Endothelial cell (in vitro differentiated cells): ENCODE data around the gene NPIPA5. TPM values are rescaled to one million over a fixed set of nuclear protein-coding genes. Genes with fewer than 3 reads are reported as not detected.
"Not testable (repeated sequence)": the region's sequence is repeated elsewhere in the genome, so short reads cannot be mapped to it uniquely, and the experiment has no call there.

Experiments
- DNase-seq: peaks from one replicate; pipeline ENCODE4 v3.0.0; 2021; ENCODE audit warnings: low spot score
- H3K27ac Mint-ChIP-seq: one replicate; pipeline ENCODE4 v1.8.0; 2021; ENCODE audit warnings: mixed read lengths, inconsistent platforms; ENCODE audit not compliant: unreplicated experiment
- H3K27me3 Mint-ChIP-seq: one replicate; pipeline ENCODE4 v1.8.0; 2021; ENCODE audit warnings: mild to moderate bottlenecking, moderate library complexity, mixed read lengths, inconsistent platforms; ENCODE audit not compliant: unreplicated experiment
- H3K36me3 Mint-ChIP-seq: one replicate; pipeline ENCODE4 v1.8.0; 2021; ENCODE audit warnings: mild to moderate bottlenecking, low read depth, mixed read lengths, inconsistent platforms; ENCODE audit not compliant: unreplicated experiment
- H3K4me1 Mint-ChIP-seq: one replicate; pipeline ENCODE4 v1.8.0; 2021; ENCODE audit warnings: mild to moderate bottlenecking, mixed read lengths, inconsistent platforms; ENCODE audit not compliant: unreplicated experiment
- H3K4me3 Mint-ChIP-seq: one replicate; pipeline ENCODE4 v1.8.0; 2021; ENCODE audit warnings: mild to moderate bottlenecking, mixed read lengths, inconsistent platforms; ENCODE audit not compliant: unreplicated experiment
- H3K9me3 Mint-ChIP-seq: one replicate; pipeline ENCODE4 v1.8.0; 2021; ENCODE audit warnings: mixed read lengths, inconsistent platforms; ENCODE audit not compliant: unreplicated experiment
- total RNA-seq: library from RNA; stranded (reverse); fragmentation: NEBNext Ultra II Directional; extraction: Animal tissue kit (Norgen Biotek cat#: 25700); gene quantifications from one replicate; pipeline ENCODE4 v1.2.1, GENCODE V29; 2021; ENCODE audit not compliant: unreplicated experiment
- TF ChIP-seq, protein P1 (sequence below): fragments of 200-600 bp; sonication (generic); IDR thresholded peaks from one replicate; pipeline ENCODE4 v1.5.0; 2021; ENCODE audit warnings: antibody characterized with exemption; ENCODE audit not compliant: unreplicated experiment

NPIPA5 gene
- total RNA-seq, 1 donor from 2014 or later, result 1.7 TPM

DNA sequence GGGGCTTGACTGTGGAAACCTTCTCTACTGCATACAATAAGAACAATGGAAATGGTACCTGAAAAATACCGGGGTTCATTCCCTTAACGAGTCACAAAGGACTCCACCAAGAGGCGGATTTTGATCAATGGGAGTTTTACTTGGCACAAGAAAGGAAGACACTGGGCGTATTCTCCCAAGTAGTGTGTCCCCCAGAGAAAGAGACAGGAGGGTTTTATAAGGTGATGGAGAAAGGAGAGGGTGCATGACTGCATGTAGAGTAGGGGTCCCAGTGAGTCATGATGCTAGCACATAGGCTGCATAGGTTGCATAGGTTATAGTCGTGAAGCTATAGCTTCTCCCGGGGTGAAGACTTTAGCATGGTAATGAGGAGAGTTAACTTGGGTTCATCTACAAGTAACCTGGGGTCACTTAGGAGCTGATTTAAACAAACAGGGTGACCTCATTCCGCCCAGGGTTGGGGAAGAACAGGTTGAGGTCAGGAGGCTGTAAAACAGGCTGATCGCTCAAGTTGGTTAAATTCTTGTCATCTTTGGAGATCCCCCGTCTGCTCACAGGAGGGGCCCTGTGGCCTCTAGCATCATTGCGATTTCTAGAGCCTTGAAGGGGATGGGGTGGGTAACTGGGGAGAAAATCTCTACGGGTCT, 19.0 kb upstream of the NPIPA5 start:
- no peak overlapping the region for H3K4me3 Mint-ChIP-seq

DNA sequence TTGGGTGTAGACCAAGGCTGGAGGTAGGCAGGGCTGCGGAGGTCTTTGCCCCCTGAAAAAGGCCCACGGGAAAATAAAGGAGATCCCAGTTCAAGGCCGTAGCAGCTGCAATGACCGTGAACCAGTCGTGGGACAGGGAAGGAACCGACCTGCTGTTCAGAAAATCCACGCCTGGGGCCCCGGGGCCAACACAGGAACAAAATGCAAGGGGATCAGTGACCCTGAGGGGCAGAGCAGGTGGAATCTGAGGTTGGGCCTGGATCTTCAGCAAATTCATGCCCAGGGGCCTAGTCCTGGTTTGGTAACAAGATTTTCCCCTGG, 18.4 kb upstream of the NPIPA5 start:
- not testable (repeated sequence) for H3K36me3 Mint-ChIP-seq, H3K27ac Mint-ChIP-seq, DNase-seq, H3K9me3 Mint-ChIP-seq, H3K27me3 Mint-ChIP-seq, H3K4me1 Mint-ChIP-seq
- H3K4me3 Mint-ChIP-seq, result peak overlapping the region; percentile 51

More for the DNA sequence above, 19.0 kb upstream of the NPIPA5 start:
- DNase-seq, result no peak
- Mint-ChIP-seq H3K4me1 (no peaks in the 10 kb centered on the region), H3K27me3 (peaks cover 3% of the 10 kb centered on the region), H3K9me3 (no peaks in the 10 kb centered on the region), H3K27ac (no peak overlapping the region), H3K36me3 (no peaks in the 10 kb centered on the region)
- TF ChIP-seq, protein P1, sequence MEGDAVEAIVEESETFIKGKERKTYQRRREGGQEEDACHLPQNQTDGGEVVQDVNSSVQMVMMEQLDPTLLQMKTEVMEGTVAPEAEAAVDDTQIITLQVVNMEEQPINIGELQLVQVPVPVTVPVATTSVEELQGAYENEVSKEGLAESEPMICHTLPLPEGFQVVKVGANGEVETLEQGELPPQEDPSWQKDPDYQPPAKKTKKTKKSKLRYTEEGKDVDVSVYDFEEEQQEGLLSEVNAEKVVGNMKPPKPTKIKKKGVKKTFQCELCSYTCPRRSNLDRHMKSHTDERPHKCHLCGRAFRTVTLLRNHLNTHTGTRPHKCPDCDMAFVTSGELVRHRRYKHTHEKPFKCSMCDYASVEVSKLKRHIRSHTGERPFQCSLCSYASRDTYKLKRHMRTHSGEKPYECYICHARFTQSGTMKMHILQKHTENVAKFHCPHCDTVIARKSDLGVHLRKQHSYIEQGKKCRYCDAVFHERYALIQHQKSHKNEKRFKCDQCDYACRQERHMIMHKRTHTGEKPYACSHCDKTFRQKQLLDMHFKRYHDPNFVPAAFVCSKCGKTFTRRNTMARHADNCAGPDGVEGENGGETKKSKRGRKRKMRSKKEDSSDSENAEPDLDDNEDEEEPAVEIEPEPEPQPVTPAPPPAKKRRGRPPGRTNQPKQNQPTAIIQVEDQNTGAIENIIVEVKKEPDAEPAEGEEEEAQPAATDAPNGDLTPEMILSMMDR, result no peak

DNA sequence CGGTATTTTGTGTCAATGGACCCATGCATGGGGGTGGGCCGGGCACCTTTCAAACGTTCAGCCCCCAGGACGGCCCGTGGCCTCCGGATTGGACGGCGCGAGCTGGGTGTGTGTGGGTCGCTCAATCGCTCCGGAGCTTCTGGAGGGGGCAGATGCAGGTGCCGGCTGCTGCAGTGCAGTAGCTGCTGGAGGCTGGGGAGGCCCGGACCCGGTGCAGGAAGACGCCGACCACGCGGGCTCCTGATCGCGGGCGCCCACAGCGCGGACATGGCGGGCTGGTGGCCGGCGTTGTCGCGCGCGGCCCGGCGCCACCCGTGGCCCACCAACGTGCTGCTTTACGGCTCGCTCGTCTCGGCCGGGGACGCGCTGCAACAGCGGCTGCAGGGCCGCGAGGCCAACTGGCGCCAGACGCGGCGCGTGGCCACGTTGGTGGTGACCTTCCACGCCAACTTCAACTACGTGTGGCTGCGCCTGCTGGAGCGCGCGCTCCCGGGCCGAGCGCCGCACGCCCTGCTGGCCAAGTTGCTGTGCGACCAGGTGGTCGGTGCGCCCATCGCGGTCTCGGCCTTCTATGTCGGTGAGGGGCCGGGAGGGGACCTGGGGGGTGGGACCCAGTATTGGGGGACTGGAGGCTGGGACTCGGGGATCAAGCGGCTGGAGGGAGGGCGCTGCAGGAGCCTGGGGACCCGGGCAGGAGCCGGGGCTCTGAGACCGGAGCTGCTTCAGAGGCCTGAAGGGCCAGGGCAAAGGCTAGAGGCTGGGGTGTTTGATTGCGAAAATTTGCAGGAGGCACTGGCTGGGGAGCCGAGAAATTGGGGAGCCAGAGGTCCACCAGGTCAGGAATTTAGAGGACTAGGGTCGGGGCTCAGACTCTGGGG, 17.8 kb upstream of the NPIPA5 start, which contains the start of gene MPV17L:
Gene MPV17L, plus strand, starts transcription at position 124 of the 878 bp plus-strand sequence. Its CDS starts 144 bp downstream, at position 268.
- not testable (repeated sequence) for H3K4me1 Mint-ChIP-seq, H3K27ac Mint-ChIP-seq, H3K36me3 Mint-ChIP-seq, H3K9me3 Mint-ChIP-seq, H3K27me3 Mint-ChIP-seq
- H3K4me3 Mint-ChIP-seq, result peak within 1 kb of the TSS; percentile 51
- DNase-seq, result peak; percentile 21

DNA sequence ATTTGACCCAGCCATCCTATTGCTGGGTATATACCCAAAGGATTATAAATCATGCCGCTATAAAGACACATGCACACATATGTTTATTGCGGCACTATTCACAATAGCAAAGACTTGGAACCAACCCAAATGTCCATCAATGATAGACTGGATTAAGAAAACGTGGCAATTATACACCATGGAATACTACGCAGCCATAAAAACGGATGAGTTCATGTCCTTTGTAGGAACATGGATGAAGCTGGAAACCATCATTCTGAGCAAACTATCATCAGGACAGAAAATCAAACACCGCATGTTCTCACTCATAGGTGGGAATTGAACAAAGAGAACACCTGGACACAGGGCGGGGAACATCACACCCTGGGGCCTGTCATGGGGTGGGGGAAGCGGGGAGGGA, 14.9 kb upstream of the NPIPA5 start:
- H3K9me3 Mint-ChIP-seq, H3K36me3 Mint-ChIP-seq, H3K27me3 Mint-ChIP-seq, DNase-seq, H3K4me1 Mint-ChIP-seq, H3K27ac Mint-ChIP-seq, H3K4me3 Mint-ChIP-seq: not testable (repeated sequence)

DNA sequence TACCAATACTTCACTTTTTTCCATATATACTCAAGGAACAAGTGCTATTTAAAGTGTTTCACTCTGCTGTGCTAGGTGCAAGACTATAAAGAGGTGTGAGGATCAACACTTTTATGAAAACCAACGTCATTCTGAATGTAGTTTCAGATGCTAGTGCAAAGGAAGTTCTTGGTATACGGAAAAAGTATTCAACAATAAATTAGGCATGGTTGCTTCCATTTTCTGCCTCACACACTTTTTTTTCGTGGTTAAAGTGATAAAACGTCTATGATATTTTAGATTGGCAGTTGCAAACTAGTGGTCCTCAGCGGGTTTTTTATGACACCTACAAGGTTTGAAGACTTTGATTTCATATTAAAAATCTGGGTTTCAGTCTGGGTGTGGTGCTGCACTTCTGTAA, 11.8 kb upstream of the NPIPA5 start:
- DNase-seq, H3K36me3 Mint-ChIP-seq, H3K4me3 Mint-ChIP-seq, H3K27me3 Mint-ChIP-seq, H3K9me3 Mint-ChIP-seq, H3K27ac Mint-ChIP-seq, H3K4me1 Mint-ChIP-seq: not testable (repeated sequence)

DNA sequence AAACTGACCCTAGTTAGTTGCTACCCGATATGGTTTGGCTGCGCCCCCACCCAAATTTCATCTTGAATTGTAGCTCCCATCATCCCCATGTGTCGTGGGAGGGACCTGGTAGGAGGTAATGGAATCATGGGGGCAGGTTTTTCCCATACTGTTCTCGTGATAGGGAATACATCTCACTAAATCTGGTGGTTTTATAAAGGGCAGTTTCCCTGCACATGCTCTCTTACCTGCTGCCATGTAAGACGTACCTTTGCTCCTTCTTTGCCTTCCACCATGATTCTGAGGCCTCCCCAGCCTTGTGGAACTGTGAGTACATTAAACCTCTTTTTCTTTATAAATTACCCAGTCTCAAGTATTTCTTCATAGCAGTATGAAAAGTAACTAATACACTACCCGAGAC, 10.0 kb upstream of the NPIPA5 start:
- not testable (repeated sequence) for DNase-seq, H3K9me3 Mint-ChIP-seq, H3K27ac Mint-ChIP-seq, H3K27me3 Mint-ChIP-seq, H3K4me3 Mint-ChIP-seq, H3K4me1 Mint-ChIP-seq, H3K36me3 Mint-ChIP-seq

DNA sequence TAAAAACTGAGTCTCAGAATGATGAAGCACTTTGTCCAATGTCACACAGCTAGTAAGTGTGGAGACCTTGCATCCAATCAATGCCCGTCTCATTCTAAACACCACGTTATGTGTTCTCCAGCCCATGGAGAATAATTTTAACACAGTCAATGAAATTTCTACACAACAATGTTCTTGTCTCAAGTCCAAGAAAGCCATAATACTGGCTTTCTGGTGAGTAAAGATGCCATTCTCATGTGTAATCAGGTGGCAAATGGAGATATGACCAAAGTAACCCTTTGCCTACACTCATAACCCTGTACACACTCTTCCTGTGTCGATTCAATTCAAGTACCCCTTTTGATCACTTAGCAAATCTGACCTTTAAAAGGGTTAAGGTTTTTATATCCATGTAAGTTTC, 4.7 kb upstream of the NPIPA5 start:
- H3K27ac Mint-ChIP-seq, H3K4me1 Mint-ChIP-seq, H3K36me3 Mint-ChIP-seq, DNase-seq, H3K4me3 Mint-ChIP-seq, H3K9me3 Mint-ChIP-seq, H3K27me3 Mint-ChIP-seq: not testable (repeated sequence)

DNA sequence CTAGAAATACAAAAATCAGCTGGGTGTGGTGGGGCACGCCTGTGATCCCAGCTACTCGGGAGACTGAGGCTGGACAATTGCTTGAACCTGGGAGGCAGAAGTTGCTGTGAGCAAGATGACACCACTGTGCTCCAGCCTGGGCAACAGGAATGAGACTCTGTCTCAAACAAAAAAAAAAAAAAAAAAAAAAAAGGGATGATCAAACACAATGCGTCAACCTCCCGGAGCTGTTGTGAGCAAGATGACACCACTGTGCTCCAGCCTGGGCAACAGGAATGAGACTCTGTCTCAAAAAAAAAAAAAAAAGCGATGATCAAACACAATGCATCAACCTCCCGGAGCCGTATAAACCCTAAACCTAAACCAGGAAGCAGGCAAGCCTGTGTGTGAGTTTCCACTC, 20.6 kb downstream of the NPIPA5 start:
- not testable (repeated sequence) for H3K36me3 Mint-ChIP-seq, DNase-seq, H3K4me3 Mint-ChIP-seq, H3K27me3 Mint-ChIP-seq, H3K9me3 Mint-ChIP-seq, H3K27ac Mint-ChIP-seq, H3K4me1 Mint-ChIP-seq

DNA sequence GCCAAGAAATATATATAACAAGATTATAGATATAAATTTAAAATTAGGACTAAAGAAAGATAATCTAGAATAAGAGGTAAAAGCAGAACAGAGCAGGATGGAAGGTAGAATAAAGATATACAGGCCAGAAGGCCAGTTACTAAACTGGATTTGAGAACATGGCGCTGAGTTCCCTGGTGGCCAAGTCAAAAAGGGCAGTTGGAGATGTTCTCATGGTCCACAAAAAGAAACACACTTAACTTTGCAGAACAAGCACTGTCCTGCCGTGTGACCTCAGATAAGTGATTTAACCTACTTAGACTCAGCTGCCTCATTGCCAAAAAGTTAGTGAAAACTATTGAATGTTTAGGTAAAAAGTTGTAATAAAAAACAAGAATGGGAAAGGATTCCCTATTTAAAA, 23.2 kb downstream of the NPIPA5 start:
- not testable (repeated sequence) for H3K4me3 Mint-ChIP-seq, H3K4me1 Mint-ChIP-seq, H3K27me3 Mint-ChIP-seq, H3K9me3 Mint-ChIP-seq, H3K36me3 Mint-ChIP-seq, DNase-seq, H3K27ac Mint-ChIP-seq

DNA sequence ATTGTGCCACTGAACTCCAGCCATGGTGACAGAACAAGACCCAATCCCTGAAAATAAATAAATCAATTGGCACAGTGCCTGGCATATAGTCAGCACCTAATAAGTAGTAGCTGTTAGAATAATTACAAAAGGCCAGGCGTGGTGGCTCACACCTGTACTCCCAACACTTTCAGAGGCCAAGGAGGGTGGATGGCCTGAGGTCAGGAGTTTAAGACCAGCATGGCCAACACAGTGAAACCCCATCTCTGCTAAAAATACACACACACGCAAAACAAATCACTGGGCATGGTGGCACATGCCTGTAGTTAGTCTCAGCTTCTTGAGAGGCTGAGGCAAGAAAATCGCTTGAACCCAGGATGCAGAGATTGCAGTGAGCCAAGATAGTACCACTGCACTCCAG, 25.2 kb downstream of the NPIPA5 start:
- not testable (repeated sequence) for H3K4me1 Mint-ChIP-seq, H3K27ac Mint-ChIP-seq, H3K27me3 Mint-ChIP-seq, H3K36me3 Mint-ChIP-seq, H3K4me3 Mint-ChIP-seq, H3K9me3 Mint-ChIP-seq, DNase-seq

DNA sequence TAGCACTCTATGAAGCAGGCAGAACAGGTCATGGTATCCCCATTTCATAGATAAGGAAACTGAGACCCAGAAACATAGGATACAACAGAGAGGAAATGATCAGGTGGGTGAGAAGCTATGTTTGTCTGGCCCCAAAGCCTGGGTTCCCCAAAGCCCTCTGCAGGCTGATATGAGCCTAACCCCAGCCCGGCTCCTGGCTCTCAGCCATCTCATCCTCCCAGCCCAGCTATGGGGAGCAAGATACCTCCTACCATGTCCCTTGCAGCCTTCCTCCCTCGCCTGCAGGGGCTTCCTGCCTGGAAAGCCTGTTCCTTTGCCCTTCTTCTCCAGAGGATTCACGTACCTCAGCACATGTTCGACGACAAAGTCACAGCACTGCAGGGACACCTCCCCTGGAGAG, 26.3 kb downstream of the NPIPA5 start:
- H3K4me1 Mint-ChIP-seq, H3K9me3 Mint-ChIP-seq, H3K4me3 Mint-ChIP-seq, H3K36me3 Mint-ChIP-seq, DNase-seq, H3K27ac Mint-ChIP-seq, H3K27me3 Mint-ChIP-seq: not testable (repeated sequence)
